GM18511 (cell line): ENCODE results near the gene ARHGEF11.

ENCODE experiments used
- ATAC-seq: cut with Tn5 transposase; IDR thresholded peaks from one replicate; pipeline ENCODE4 v1.9.1; 2021; ENCODE audit warnings: mild to moderate bottlenecking, moderate library complexity; ENCODE audit not compliant: unreplicated experiment

ARHGEF11 gene

GRCh38 chr1:157050836-157051235 lies 5.3 kb upstream of the ARHGEF11 start:
- ATAC-seq = no peak

GRCh38 chr1:157047062-157047410 lies 1.5 kb upstream of the ARHGEF11 start:
- no peak for ATAC-seq

- no peak for ATAC-seq
Measured at GRCh38 chr1:157044326-157044725, 1.2 kb downstream of the ARHGEF11 start.

- ATAC-seq = no peak
Measured at GRCh38 chr1:157043685-157044084, 1.9 kb downstream of the ARHGEF11 start.

GRCh38 chr1:157042846-157043245 lies 2.7 kb downstream of the ARHGEF11 start:
- ATAC-seq = no peak

- no peak for ATAC-seq
Measured at GRCh38 chr1:157040802-157041201, 4.7 kb downstream of the ARHGEF11 start.

- no peak for ATAC-seq
Measured at GRCh38 chr1:157035121-157035520, 10.4 kb downstream of the ARHGEF11 start.

- ATAC-seq = no peak
Measured at GRCh38 chr1:157034137-157034800, 11.3 kb downstream of the ARHGEF11 start.

GRCh38 chr1:157033357-157033876 lies 12.1 kb downstream of the ARHGEF11 start:
- no peak for ATAC-seq

GRCh38 chr1:157032303-157032702 lies 13.2 kb downstream of the ARHGEF11 start:
- no peak for ATAC-seq

- ATAC-seq = no peak
Measured at GRCh38 chr1:157030728-157031127, 14.8 kb downstream of the ARHGEF11 start.

- ATAC-seq = no peak
Measured at GRCh38 chr1:157028674-157029073, 16.9 kb downstream of the ARHGEF11 start.

- ATAC-seq = no peak
Measured at GRCh38 chr1:157025856-157026255, 19.7 kb downstream of the ARHGEF11 start.

- ATAC-seq = no peak
Measured at GRCh38 chr1:157025385-157025784, 20.2 kb downstream of the ARHGEF11 start.

- no peak for ATAC-seq
Measured at GRCh38 chr1:157021688-157022087, 23.9 kb downstream of the ARHGEF11 start.

GRCh38 chr1:157019457-157019856 lies 26.1 kb downstream of the ARHGEF11 start:
- ATAC-seq = no peak

GRCh38 chr1:157011845-157012244 lies 33.7 kb downstream of the ARHGEF11 start:
- ATAC-seq = no peak

GRCh38 chr1:157008502-157008901 lies 37.0 kb downstream of the ARHGEF11 start:
- no peak for ATAC-seq

- ATAC-seq = no peak
Measured at GRCh38 chr1:157007306-157007705, 38.2 kb downstream of the ARHGEF11 start.

- no peak for ATAC-seq
Measured at GRCh38 chr1:157006676-157007075, 38.9 kb downstream of the ARHGEF11 start.

- ATAC-seq = no peak
Measured at GRCh38 chr1:157005965-157006364, 39.6 kb downstream of the ARHGEF11 start.

GRCh38 chr1:157004806-157005205 lies 40.7 kb downstream of the ARHGEF11 start:
- ATAC-seq = no peak

- no peak for ATAC-seq
Measured at GRCh38 chr1:157004327-157004726, 41.2 kb downstream of the ARHGEF11 start.
